NCI-H82 (cell line): ENCODE results near the gene ANKRD13A.
"Not testable (repeated sequence)": the region's sequence is repeated elsewhere in the genome, so short reads cannot be mapped to it uniquely, and the experiment has no call there.

ENCODE experiments used
- DNase-seq: peaks from one replicate; lab custom pipeline; 2025; lab: John Stamatoyannopoulos, UW

ANKRD13A gene

DNA sequence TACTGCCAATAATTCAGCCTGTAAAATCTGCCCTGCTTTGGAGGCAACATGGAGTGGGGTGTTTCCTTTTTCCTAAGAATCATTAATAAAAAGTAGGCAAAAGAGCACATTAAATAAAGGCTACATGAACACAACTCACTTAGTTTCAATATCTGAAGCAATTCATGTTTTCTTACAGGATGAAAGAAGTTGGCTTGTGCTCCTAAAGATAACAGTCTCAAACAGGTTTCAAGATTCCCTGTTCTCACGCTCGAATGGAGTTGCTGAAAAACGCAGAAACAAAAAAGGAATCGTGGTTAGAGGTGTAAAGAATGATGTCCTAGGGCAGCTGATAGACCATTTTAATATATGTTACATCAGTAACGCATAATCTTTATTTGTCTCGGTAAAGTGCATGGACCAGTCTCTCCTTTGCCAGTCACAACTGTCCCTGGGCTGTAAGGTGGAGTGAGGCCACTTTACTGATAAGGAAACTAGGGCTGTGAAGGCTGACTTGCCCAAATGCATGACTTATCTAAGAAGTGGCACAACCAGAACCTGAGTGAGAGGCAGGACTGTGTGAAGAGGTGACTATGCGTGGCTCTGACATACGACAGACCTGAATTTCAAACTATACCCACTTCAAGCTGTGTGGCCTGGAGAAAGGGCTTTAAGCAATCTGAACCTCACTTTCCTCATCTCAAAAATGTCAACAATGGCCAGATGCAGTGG, 15.6 kb upstream of the ANKRD13A start:
- DNase-seq, result no peak

DNA sequence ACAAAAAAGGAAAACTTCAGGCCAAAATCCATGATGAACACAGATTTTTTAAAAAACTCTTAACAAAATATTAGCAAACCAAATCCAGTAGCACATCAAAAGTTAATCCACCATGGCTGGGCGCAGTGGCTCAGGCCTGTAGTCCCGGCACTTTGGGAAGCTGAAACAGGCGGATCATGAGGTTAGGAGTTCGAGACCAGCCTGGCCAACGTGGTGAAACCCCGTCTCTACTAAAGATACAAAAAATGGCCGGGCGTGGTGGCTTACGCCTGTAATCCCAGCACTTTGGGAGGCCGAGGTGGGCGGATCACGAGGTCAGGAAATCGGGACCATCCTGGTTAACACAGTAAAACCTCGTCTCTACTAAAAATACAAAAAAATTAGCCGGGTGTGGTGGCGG, 13.0 kb upstream of the ANKRD13A start:
- DNase-seq, result not testable (repeated sequence)

DNA sequence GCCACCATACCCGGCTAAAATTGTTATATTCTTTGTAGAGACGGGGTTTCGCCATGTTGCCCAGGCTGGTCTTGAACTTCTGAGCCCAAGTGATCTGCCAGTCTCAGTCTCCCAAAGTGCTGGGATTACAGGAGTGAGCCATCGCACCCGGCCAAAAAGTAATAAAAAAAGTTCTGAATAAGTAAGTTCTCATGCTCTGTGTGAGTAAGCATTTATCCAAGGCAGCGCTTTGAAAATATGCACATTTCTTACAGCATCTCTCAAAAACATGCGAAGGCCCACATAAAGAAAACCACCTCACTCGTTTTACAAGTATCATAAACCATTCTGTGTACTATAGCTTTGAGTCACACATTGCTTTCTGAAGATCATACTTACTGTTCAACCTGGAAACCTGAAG, 11.6 kb upstream of the ANKRD13A start:
- DNase-seq, result no peak

DNA sequence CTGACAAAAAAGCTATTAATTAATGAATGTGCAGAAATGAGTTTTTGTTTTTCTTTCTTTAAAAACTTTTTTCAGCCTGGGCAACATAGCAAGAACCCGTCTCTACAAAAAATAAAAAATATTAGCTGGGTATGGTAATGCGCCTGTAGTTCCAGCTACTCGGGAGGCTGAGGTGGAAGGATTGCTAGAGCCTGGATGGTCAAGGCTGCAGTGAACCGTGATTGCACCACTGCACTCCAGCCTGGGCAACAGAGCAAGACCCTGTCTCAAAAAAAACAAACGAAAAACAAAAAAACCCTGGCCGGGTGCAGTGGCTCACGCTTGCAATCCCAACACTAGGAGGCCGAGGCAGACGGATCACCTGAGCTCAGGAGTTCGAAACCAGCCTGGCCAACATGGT, 11.0 kb upstream of the ANKRD13A start:
- no peak for DNase-seq

DNA sequence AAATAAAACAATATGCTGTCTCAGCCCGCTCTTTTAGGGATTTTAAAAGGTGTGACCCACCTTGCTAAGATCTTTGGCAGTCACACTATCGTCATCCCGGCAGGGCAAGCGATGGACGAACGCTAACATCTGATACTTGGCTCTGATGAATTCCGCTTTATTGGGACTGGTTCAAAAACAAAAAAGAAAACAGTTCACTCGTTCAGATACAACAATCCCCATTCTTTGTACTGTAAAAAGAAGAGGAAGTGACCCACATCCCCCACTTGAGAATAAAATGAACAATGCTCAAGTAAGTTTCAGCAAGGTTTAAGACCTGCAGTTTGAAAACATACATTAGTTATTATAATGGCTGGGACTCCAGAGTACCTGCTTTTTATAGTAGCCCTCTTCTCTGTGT, 10.3 kb upstream of the ANKRD13A start:
- DNase-seq, result no peak

DNA sequence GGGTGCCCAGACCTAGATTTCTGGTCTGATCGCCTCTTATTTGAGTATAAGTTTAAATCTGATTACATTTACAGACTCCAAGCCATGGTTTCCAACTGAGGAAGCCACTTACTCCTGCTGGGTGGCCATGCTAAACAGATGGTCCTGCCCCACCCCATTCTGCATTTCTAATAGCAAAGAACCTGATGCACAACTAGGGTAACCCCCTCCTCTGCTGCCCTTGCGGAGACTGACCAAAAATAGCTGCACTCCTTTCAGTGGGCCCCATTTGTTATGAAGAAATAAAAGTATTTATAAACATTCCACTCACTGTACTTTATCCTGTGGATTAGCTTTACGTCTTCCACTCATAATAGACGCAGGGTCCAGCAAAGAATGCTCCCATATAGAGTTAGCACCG, 9.8 kb upstream of the ANKRD13A start:
- DNase-seq, result peak; percentile 36

DNA sequence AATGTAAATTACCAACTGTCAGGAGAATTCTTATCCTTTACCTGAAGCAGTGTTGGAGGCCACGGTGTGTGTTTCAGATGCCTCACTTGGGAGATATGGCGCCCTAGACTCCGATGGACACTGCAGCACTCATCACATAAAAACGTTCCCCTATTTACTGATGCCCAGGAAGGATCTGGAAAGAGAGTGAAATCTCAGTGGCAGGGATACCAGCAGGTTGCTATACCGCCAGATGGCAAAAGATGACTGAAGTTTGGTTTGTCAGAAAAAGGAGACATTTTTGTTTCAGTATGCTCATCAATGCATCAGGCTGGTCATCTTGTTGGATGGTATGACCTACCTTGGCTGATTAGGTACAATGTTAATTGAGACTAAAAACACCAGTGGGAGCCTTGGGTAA, 7.6 kb upstream of the ANKRD13A start:
- DNase-seq, result no peak

DNA sequence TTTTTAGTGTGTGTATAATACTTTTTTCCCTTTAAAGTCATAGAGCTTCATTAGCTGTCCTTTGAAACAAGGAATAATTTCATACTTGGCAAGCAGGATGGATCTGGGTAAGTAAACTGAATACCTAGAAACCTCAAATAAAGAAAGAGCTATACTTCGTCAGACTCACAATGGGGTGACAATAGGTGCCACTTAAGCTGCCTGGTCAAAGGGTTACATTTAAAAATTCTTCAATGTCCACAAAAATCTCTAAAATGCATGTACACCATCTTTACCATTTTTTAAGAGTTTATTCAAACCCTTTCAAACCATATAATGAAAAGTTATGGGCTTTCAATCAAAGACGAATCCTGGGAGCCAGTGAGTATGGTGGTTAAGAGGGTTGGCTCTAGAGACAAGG, 6.1 kb upstream of the ANKRD13A start:
- DNase-seq, result no peak

DNA sequence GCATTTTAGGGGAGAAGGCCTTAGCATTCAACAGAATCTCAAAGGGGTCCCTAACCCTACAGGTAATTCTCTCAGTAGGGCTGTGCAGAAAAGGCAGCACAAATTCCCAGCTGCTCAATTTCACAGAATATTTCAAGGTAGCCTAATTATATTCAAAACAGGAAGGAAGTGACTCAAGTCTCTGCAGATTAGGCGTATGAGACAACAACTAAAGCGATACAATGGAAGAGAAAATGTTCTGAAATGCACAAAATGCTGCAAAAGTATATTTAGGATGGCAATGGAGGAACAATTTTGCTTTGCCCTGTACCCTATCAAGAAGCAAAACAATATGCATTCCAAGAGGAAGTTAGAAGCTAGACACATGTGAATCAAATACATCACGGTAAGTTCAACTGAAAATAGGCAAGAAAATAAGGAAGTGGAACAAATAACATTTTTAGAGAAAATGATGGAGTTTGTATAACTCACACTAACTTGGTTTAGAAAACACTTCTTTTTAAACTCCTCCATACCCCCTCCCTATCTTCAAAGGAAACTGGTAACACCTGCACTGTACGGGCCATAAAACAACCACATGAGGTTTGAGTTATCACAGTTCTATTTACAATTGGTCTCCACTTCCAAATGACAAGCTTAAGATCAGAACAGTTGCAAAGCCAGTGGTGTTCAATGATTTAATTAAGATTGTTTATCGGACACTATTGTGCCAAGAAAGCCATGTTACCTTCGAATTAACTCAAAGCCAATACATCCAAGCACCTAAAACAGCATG, 4.6 kb upstream of the ANKRD13A start:
- no peak for DNase-seq

DNA sequence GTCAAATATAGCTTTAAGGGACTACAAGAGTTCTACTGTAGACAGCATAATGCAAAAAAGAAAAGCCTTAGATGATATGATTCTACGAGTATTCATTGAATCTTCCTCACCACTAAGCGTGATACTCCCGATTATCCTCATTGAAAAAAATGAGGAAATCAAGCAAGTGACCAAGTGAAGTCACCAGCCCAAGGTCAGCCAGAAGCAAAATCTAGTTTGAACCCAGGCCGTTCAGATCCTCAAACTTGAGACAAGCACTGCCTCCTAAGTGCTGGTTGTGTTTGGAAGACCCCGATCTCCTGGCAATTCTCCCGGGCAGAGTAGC, 3.9 kb upstream of the ANKRD13A start:
- no peak for DNase-seq

DNA sequence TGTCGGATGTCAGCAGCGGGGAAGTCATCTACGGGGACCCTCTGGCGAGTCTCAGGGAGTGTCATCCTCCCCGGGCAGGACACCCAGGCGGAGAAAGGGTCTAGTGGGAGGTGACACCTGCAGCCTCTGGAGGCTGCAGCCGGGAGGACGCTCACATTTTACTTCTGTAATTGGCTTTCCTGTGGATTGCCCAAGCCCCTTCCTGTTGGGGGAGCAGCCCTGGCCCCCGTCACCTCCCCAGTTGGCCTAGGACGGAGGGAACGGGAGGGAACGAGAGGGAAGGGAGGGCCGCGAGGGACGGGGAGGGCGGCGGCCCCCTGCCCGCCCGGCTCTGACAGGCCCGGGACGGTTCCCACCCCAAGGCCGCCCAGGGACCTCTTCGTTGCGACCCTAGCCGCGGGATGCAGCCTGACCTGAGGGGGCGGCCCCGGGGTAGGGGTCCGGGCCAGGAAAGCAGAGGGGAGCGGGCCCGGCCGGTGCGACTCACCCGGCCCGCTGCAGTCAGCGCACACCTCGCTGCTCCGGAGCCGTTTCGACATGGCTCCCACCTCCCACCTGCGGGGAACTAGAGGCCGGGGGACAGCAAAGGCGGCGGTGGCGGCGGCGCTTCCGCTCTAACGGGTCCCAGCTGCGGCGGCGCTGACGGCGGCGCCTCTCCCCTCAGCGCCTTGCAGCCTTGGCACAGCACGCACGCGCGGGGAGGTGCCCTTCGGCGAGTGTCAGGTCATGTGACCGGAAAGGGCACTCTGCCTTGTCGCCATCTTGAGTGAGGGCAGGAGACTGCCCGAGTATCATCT, 3.3 kb upstream of the ANKRD13A start, which contains the start of gene GIT2:
TSS of gene GIT2 (minus strand) at position 683 of the 797 bp plus-strand sequence. CDS start at position 539, 144 bp downstream.
- DNase-seq, result peak; percentile 97

DNA sequence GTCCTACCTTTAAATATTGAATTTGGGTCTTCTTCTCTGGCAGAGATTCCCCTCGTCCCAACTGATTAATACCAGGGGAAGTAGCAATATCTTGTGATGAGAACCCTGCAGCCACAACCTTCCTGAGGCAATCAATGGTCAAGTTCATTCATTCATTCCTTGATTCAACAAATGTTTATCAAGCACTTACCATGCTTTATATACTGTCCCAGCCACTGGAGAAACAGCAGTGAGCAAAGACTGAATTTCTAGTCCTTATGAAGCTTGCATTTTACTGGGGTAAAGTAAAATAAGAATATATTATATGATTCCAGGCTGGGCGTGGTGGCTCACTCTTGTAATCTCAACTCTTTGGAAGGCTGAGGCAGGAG, 2.8 kb upstream of the ANKRD13A start:
- DNase-seq, result no peak

DNA sequence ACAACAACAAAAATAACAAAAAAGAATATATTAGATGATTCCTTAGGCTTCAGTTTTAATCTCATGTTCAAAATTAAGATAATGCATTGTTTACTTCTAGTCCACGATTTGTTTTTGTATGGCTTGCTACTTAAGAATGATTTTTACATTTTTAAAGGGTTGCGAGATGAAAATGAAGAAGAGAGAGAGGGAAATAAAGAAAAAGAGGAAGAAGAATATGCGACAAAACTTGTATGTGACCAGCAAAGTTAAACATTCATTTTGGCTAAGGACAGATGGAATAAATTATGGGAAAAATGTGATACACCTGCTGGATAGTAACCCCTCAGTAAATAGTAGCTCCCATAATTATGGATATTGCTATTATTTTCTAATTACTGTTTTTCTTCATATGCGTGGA, 1.8 kb upstream of the ANKRD13A start:
- no peak for DNase-seq

DNA sequence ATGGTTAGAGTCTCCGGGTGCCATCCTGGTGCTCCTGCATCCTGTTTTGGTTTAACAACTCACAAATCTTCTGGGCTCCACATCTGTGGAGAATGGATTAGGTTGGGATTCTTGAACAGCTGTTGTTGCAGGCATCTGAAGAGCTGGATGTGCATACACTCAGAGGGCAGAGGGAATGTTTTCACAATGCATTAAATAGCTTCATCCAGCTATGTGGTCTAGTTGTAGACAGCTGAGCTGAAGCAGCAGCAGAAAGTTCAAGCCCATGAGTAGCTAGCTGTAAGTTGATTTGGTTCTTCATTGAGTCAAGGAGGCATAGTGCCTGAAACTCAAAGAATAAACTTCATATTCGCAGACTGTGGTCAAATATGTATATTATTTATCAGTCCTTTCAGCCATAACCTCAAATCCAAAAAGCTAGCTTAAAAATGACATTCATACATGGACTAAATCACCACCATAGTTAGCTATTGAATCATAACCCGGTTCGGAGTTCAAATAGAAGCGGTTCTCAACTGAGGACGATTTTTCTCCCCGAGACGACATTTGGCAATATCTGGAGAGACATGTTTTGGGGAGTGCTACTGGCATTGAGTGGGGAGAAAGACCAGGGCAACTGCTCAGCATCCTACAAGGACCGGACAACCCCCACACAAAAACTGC, 858 bp upstream of the ANKRD13A start:
- DNase-seq, result peak; percentile 53

DNA sequence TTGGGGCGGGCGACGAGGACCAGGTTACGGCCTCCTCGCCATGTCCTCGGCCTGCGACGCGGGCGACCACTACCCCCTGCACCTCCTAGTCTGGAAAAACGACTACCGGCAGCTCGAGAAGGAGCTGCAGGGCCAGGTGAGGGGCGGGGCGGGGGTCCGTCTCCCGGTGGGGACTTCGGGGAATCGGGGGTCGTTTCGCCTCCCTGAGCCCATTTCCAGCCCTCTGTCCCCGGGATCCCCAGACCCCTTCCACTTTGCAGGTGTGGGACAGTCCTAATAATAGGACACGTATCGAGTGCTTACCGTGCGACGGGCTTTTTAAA, 380 bp downstream of the ANKRD13A start:
- DNase-seq, result no peak

DNA sequence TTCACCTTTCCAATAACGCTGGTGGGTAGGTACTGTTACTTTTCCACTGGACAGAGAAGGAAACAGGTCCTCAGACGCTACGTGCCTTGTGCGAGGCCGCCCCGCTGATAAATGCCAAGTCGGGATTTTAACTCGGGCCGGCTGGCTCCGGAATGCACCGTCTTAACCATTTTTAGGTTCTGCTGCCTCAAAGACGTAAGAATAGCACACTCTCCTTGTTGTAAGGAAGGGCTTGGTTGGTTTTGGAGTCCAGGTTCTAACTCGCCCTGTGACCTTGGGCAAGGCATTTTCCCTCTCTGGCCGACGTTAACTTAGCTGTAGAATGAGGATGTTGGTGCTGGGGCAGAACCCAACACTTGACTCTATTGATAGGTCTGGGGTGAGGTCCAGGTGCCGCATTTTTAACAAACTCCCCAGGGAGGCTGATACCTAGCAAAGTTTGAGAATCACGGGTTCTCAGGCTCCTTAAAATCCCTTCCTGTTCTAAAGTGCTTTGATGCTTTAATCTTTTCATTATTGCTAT, 814 bp downstream of the ANKRD13A start:
- DNase-seq, result peak; percentile 29

DNA sequence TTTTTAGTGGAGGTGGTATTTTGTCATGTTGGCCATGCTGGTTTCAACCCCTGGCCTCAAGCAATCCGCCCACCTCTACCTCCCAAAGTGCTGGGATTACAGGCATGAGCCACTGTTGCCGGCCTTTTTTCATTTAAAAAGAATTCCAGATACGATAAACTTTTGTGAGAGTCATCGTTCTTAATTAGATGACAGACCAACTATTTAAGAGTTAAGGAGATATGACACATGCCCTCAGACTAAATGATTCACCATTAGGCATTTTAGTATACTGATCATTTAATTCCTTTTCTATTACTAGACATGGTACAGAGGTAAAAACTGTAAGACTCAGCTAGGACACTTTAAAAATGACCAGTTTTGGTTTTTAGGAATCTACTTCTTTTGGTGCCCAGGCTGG, 2.4 kb downstream of the ANKRD13A start:
- DNase-seq, result no peak

DNA sequence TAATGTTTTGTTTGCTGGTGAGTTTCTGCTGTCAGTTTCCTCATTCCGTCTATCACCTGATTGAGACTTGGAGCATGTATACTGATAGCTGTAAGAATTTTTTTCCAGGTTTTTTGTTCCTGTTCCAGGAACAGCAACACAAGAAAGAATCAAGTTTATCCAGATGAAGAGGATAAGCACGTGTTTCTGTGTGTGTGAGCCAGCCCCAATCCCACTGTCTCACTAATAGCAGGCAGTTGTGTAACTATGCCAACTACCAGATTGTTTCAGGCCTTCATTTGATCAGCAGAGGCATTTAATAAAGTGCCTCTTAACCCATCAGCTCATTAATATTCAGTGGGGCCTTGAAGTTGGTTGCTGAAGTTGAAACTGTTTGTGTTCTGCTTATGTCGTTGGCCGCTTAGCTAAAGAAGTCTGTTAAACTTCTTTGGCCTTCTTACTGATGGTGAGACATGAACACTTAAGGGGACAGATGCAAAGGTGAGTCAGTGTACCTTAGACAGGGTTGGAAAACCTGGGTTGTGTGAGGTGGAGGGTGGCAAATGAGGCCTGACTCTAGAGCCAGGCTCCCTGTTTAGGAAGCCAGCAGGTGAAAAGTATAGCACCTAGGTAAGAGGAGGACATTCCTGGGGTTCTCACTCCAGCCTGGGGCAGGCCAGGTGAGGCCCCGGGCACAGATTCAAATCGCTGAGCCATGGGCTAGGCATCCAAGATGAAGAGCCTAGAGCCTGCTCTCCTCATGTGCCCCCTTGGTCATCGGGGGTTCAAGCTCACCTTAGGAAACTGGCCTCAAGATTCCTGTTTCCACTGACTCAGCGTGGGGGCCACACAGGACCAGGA, 3.7 kb downstream of the ANKRD13A start:
- DNase-seq, result no peak

DNA sequence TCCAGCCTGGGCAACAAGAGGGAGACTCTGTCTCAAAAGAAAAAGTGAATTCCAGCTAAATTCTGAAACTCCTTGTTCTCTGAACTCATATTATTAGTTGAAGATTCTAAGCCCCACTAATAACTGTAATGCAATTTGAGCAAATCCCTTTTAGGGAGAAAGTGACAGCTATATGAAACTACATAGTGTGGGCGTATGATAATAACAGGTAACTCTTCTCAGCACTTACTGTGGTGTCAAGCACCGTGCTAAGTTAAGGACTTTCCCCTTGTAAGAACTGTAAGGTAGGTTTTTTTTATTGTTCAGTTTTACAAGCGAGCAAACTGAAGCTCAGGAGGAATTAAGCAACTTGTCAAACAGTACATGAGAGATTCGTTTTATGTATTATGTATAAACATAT, 5.4 kb downstream of the ANKRD13A start:
- DNase-seq, result no peak

DNA sequence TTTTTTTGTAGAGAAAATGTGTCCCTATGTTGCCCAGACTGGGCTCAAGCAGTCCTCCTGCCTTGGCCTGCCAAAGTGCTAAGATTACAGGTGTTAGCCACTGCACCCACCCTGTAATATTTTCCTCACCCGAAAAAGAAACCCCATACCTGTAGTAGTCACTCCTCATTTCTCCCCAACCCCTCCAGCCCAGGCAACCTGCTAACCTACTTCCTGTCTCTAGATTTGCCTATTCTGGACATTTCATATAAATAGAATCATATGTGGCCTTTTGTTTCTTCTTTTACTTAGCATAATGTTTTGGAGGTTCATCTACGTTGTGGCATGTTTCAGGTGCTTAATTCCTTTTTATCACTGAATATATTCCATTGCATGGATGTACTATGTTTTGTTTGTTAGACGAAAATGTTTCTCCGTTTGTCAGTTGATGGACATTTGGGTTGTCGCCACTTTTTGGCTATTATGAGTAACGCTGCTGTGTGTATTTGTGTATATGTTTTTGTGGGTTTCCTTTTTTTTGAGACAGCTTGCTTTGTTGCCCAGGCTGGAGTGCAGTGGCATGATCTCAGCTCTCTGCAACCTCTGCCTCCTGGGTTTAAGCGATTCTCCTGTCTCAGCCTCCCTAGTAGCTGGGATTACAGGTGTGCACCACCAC, 6.2 kb downstream of the ANKRD13A start:
- DNase-seq, result no peak

DNA sequence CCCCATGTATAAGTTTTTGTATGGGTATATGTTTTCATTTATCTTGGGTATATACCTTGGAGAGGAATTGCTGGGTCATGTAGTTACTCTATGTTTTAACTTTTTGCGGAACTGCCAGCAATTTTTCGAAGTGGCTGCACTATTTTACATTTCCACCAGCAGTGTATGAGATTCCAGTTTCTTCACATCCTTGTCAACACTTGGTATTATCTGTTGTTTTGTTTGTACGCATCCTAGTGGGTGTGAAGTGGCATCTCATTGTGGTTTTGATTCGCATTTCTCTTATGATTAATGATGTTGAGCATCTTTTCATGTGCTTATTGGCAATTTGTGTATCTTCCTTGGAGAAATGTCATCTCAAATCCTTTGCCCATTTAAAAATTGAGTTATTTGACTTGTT, 6.9 kb downstream of the ANKRD13A start:
- DNase-seq, result no peak
